Activated CD8-positive, alpha-beta memory T cell treated with anti-CD3 and anti-CD28 coated beads, Interleukin-2, amount 50 U/mL, for 1 hour (primary cell): ENCODE results near the gene AGPAT4.

ENCODE experiments used
- DNase-seq: peaks from one replicate; pipeline ENCODE4 v3.0.0-alpha.2; 2020; ENCODE audit errors: extremely low read depth

Gene AGPAT4

DNA sequence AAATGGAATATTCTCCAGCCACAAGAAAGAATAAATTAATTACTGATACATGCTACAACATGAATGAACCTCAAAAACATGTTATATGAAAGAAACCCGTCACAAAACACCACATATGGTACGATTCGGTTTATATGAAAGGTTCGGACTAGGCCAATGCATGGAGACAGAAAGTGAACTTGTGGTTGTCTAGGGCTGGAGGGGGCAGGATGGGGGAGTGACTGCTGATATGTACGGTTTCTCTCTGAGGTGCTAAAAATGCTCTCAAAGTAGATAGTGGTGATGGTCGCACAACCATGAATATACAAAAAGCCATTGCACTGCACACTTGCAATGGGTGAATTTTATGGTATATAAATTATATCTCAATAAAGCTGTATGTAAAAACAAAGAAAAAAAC lies 18.3 kb downstream of the AGPAT4 start:
- DNase-seq = no peak

DNA sequence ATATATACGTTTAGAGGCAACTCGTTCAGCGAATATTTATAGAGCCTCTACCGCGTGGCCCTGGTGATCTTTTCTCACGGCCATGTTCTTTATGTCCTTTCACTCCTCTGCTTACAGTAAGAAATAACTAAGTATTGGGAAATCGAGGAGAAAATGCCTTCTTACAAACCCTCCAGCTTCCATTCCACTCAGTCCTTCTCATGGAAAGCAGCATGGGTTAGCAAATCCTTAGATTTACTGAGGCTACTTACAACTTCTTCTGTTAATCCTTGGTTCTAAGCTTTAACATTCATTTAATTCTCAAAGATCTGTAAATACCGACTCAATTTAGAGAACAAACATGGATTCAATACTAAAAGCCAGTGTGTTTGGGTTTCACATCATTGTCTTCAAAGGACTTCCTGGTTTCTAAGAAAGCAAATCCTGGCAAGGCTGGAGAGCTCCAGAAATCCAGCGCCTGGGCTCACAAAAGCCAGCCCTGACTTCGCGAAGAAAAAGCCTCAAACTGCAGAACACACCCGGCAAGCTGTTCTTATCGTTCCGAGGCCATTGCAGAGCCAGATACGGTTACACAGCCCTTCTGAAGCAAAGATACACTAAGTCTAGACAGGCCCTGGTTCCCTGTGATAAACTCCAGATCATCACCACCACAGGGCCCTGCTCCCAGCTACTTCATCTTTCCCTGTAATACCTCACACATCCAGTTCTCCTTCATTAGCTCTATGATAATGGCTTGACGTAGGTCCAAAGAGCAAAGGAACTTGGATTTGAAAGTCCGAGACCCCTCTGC lies 19.2 kb downstream of the AGPAT4 start:
- no peak for DNase-seq

GRCh38 chr6:161254126-161254463 lies 19.8 kb downstream of the AGPAT4 start:
- DNase-seq = no peak

DNA sequence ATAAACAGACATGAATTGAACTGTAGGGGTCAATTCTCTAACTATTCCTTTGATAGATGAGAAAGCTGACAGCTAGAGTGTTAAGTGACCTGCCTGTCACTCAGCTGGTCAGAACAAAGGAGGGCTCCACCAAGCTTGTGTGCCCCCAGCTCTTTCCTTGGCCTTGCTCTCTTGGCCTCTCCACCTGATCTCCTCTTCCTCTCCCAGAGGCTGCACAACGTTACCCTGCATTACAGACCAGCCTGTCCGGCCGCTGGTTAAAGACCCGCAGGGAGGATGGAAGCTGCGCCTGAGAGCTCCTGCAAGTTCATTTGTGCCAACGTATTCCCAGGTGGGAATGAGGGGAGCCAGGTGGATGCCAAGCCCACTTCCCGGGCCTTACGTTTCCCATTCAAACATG lies 22.5 kb downstream of the AGPAT4 start:
- DNase-seq = no peak

- DNase-seq = no peak
Measured at GRCh38 chr6:161249327-161249726, 24.5 kb downstream of the AGPAT4 start.

DNA sequence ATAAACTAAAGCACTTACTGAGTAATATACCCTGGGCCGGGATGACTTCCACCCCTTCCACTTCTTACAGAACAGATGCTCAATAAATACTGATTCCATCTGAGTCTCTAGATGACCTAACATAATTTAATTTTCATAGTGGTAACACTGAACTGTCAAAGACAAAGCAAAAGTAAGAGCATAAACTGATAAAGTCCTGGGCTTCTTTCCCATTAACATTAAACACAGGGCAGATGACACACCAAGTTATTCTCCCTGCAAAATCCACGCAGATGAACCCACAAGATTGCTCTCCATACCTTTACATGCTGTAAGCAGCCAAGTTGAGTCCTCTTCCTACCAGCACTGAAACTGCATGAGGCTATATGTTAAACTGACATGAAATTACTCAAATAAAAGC lies 27.1 kb downstream of the AGPAT4 start:
- no peak for DNase-seq

DNA sequence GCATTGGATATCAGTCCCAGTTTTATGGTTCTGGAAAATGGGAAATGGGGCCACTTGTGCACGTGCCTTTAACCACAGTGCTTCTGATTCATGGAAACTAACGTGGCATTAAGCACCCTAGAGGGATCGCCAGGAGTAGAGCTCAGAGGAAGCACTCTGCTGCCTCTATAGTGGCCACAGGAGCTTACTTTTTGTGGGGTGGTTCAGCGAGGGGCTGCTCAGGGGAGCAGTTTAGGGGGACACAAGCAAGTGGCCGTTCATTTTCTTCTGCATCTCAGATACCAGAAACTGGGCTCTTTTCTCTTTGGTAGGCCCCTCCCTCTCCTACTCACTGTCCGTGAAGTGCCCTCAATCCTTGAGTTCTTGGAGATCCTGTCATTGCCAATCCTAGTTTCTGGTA lies 28.5 kb downstream of the AGPAT4 start:
- DNase-seq = no peak

- DNase-seq = no peak
Measured at GRCh38 chr6:161244725-161245124, 29.1 kb downstream of the AGPAT4 start.

- peak; percentile 31 for DNase-seq
Measured at GRCh38 chr6:161242779-161243693, 30.8 kb downstream of the AGPAT4 start.

- no peak for DNase-seq
Measured at GRCh38 chr6:161242113-161242512, 31.7 kb downstream of the AGPAT4 start.

GRCh38 chr6:161239001-161239400 lies 34.9 kb downstream of the AGPAT4 start:
- DNase-seq = no peak

DNA sequence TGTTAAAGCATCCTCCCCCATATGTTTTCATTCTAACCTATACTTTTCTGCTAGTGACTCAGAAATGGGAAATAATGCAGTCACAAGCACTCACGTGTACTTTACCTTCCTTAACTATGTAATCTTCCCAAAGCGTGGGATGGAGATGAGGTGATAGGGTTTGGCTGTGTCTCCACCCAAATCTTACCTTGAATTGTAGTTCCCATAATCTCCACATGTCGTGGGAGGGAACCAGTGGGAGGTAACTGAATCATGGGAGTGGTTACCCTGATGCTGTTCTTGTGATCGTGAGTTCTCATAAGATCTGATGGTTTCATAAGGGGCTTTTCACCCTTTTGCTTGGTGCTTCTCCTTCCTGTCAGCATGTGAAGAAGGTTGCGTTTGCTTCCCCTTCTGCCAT lies 35.4 kb downstream of the AGPAT4 start:
- no peak for DNase-seq

DNA sequence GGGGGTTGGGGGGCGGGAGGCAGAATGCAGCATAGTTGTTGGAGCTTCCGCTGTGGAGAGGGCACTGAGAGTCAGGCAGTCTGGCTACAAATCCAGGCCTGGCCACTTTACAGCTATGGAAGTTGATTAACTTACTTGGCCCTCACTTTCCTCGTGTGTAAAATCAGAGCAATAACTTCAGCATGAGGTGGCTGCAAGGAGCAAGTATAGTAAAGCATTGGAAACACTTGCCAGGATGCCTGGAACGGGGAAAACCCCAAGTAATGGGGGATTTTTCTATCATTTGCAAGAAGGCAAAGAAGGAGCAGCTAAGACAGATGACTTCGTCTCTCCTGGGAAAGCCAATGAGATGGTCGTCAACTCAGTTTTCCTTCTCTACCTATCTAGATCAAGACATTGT lies 35.8 kb downstream of the AGPAT4 start:
- DNase-seq = no peak

GRCh38 chr6:161237176-161237575 lies 36.7 kb downstream of the AGPAT4 start:
- no peak for DNase-seq

- no peak for DNase-seq
Measured at GRCh38 chr6:161235776-161236633, 37.9 kb downstream of the AGPAT4 start.

DNA sequence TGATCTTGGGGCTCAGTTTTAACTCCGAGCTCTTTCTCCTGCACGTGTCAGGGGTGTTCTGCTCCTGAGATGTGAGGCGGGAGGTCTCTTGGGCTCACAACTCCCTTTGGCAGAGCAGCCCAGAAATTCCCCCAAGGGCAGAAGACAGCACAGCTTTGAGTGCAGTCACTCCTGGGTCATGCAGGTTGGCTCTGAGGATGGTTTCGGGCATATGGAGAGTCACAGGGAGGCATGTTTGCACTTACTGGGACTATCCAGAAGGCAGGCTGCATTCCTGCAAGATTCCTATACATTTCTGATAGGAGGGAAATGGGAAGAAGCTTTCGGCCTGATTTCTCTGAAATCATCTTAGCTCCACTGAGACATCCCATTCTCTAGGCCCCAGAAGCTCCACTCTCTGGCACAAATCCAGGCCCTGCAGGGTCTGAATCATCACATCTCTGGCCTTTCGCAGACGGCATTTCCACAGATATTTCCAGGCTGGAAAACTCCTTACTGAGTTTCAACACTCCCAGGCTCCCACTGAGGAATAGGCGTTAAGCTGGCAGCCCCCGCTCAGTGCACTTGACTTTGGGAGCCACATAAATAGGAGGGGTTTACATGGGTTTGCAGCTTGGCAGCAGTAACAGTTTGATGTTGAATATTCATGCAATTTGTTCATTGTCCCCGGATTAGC lies 39.7 kb downstream of the AGPAT4 start:
- no peak for DNase-seq

DNA sequence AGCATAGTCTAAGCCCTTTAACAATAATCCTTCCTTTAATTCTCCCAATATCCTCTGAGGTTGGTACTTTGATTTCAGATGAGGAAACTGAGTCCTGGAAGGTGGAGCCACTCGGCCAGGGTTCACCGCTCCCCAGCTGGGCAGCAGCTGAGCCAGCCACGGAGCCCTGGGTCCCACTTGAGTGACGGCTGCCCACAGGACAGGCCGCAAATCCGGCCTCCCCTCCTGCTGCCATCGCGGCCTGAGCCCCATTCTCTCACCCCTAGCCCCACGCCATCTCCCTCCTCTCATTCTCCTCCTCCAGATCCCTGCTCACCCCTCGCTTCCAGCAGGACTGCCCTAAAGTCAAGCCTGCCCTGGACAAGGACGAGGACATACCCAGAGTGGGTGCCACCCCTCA lies 41.4 kb downstream of the AGPAT4 start:
- DNase-seq = no peak

DNA sequence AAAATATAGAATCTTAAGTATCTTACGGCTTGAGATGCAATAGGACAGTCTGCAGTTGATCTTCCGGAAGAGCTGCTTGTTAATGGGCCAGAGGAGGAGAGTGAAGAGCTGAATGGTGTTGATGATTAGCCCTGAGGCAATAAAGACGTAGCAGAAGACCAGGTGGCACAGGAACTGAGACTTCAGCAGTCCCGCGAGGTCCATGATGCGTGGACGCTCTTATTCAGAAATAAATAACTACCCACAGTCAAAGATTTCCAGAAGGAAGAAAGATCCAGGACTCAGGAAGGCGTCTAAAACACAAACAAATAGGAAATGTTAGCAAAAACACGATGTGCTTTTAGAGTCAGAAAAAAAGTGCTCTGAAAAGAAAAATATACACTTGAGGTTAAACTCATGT lies 41.9 kb downstream of the AGPAT4 start:
- DNase-seq = no peak

DNA sequence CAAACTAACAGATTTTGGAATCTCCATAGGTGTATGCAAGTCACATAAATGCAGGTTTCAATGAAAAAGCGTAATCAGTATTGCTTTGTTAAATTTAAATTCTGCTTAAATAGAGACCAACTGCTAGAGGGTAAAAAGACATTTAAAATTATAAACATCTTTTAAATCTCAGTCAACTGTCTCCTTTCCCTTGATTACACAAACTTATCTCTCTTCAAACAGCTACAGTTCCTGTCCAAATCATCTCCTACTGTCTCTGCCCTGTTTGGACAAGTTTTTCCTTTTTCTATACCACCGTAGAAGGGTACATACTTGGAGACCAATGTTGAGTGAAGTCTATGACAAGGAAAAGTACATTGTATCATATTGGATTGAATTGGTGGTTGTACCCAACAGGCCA lies 43.5 kb downstream of the AGPAT4 start:
- DNase-seq = no peak

DNA sequence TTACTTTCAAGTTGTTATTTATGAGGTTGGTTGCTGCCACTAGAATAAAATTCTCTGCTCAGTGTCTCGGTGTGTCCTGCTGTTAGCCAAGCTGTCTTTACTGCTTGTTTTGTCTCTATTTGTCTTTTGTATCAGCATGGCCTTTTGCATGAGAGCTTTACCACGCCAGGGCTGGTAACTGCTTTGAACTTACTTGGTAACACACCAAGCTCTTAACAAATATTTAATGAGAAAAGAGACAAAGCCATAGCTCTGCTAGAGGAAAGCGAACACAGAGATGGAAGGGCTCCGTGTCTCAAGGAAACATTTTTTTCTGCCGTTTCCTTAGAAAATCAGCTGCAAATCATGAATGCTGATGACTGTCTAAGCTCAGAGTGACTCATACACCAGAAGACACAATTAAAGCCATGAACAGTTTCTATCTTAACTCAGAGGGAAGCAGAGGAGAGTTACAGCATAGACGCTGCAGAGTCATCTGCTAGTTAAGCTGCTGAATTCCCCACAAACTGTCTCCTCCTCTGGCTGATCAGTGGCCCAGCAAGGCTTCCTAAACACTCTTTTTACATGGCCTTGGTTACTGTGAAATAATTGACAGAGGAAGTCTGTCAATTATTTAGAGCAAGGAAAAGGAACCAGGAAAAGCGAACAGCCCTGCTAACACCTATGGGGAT lies 44.8 kb downstream of the AGPAT4 start:
- no peak for DNase-seq

DNA sequence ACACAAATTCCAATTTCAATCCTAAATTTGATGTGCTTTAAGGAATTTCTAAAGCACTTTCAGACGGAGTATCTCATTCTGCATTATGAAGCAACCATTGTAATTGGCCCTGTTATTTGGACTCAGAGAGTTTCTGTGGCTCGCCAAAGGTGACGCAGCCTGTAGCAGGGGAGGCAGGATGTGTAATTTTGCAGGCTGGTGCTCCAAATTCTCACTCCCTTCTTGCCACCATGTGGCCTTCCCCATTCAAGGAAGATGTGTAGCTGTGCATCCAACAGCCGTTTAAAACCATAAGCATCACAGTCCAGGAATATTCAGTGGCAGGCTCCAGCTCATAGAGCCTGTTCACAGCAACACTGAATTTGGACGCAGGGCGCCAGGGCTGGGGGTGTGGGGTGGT lies 45.8 kb downstream of the AGPAT4 start:
- no peak for DNase-seq
